Fibroblast of the aortic adventitia (primary cell): ENCODE results near the gene DIO3. TPM values are rescaled to one million over a fixed set of nuclear protein-coding genes. Genes with fewer than 3 reads are reported as not detected.
"Not testable (repeated sequence)": the region's sequence is repeated elsewhere in the genome, so short reads cannot be mapped to it uniquely, and the experiment has no call there.

Source experiments
- DNase-seq: peaks from one replicate; pipeline ENCODE4 v3.0.0-alpha.2; 2010; ENCODE audit warnings: low read depth
- H3K4me3 ChIP-seq: 2 replicates; pipeline ENCODE4 v1.5.1; 2011; ENCODE audit warnings: low read depth, mild to moderate bottlenecking, control low read depth, low read length, moderate library complexity
- CTCF ChIP-seq: IDR thresholded peaks from 2 replicates; pipeline ENCODE4 v1.5.1; 2011; ENCODE audit warnings: mild to moderate bottlenecking, low read length, control low read depth, inconsistent platforms; ENCODE audit not compliant: insufficient read depth
- total RNA-seq: library from RNA; depleted of rRNA; stranded (reverse); fragments of >200 nt; gene quantifications from 2 replicates; pipeline ENCODE4 v1.2.3, GENCODE V29; 2012; ENCODE audit warnings: low replicate concordance

Gene DIO3
- total RNA-seq, 1 donor: not detected

- TF ChIP-seq CTCF: no peak
- H3K4me3 ChIP-seq: no peak overlapping the region
- DNase-seq: no peak
These were observed 7.4 kb upstream of the DIO3 start for GRCh38 chr14:101553931-101554330.

GRCh38 chr14:101554991-101555668, 6.2 kb upstream of the DIO3 start:
- no peak for DNase-seq
- TF ChIP-seq CTCF: no peak

GRCh38 chr14:101555669-101556043, 5.6 kb upstream of the DIO3 start:
- DNase-seq, H3K4me3 ChIP-seq: not testable (repeated sequence)

More at GRCh38 chr14:101554991-101555668, 6.2 kb upstream of the DIO3 start:
- H3K4me3 ChIP-seq: no peak overlapping the region

- H3K4me3 ChIP-seq: no peak overlapping the region
- DNase-seq: no peak
- no peak for TF ChIP-seq CTCF
These were observed 5.2 kb upstream of the DIO3 start for GRCh38 chr14:101556131-101556530.

GRCh38 chr14:101556566-101557320, 4.6 kb upstream of the DIO3 start:
- no peak for TF ChIP-seq CTCF
- DNase-seq: no peak
- no peak overlapping the region for H3K4me3 ChIP-seq

- no peak for DNase-seq
- H3K4me3 ChIP-seq: no peak overlapping the region
- no peak for TF ChIP-seq CTCF
These were observed 4.0 kb upstream of the DIO3 start for GRCh38 chr14:101557321-101557695.

- H3K4me3 ChIP-seq: no peak overlapping the region
- TF ChIP-seq CTCF: no peak
- no peak for DNase-seq
These were observed 3.2 kb upstream of the DIO3 start for GRCh38 chr14:101557811-101558738.
